Thyroid gland (tissue), 4 donors: ENCODE results near the gene TKFC. TPM values are rescaled to one million over a fixed set of nuclear protein-coding genes. Genes with fewer than 3 reads are reported as not detected.

Experiments
- DNase-seq, 2 donors: peaks; one replicate each; pipeline ENCODE4 v3.0.0-alpha.2; 2019
- H3K27ac ChIP-seq, 3 donors: fragments of 200-600 bp; sonication (generic); 1 replicate in 2 of 3; 2 replicates in 1 of 3; pipeline ENCODE4 v1.5.1; 2016 to 2019; ENCODE audit warnings: mild to moderate bottlenecking in 1 of 3, moderate library complexity in 1 of 3
- H3K27me3 ChIP-seq: fragments of 200-600 bp; sonication (generic); one replicate; pipeline ENCODE4 v1.5.1; 2019
- H3K36me3 ChIP-seq, 2 donors: fragments of 200-600 bp; sonication (generic); one replicate each; pipeline ENCODE4 v1.5.1; 2016 to 2019
- H3K4me1 ChIP-seq, 2 donors: fragments of 200-600 bp; sonication (generic); one replicate each; pipeline ENCODE4 v1.5.1; 2017 to 2019
- H3K4me3 ChIP-seq, 3 donors: fragments of 200-600 bp; sonication (generic); replicated peaks in 1 of 3; 1 replicate in 2 of 3; 2 replicates in 1 of 3; pipeline ENCODE4 v1.5.1; 2016; ENCODE audit warnings: mild to moderate bottlenecking in 1 of 3
- H3K9me3 ChIP-seq: fragments of 200-600 bp; sonication (generic); one replicate; pipeline ENCODE4 v1.5.1; 2017
- POLR2A ChIP-seq, 2 donors: fragments of 450-650 bp; IDR thresholded peaks; one replicate each; pipeline ENCODE4 v1.6.1; 2017; ENCODE audit warnings: antibody characterized with exemption in 2 of 2, mild to moderate bottlenecking in 2 of 2, moderate library complexity in 1 of 2
- WGBS, 2 donors: methylation state at CpG; one replicate each; pipeline ENCODE4 v1.1.5; 2017; 5-methylcytosine and 5-hydroxymethylcytosine counted together
- intact Hi-C: fragments of 100-400 bp; cut with DNase I; formaldehyde crosslinking; loops from one replicate; pipeline ENCODE4 v1.15.1; 2023
- total RNA-seq, 4 donors: library from RNA; depleted of rRNA; stranded (reverse); fragments of >200 nt; gene quantifications; one replicate each; pipeline ENCODE4 v1.2.3, GENCODE V29; 2016
- TF ChIP-seq, protein P1 (sequence below), 6 experiments: fragments of 200-600 bp in 3 of 6; fragments of 450-650 bp in 3 of 6; sonication (generic) in 3 of 6; IDR thresholded peaks; one replicate each; pipeline ENCODE4 v1.5.1; 2016 to 2019; ENCODE audit warnings: antibody characterized with exemption in 6 of 6, mild to moderate bottlenecking in 2 of 6, inconsistent platforms in 1 of 6, moderate library complexity in 1 of 6

Gene TKFC
- total RNA-seq, 4 donors from 2014 or later: 27.0 to 62.8 (median 43.6) TPM

DNA sequence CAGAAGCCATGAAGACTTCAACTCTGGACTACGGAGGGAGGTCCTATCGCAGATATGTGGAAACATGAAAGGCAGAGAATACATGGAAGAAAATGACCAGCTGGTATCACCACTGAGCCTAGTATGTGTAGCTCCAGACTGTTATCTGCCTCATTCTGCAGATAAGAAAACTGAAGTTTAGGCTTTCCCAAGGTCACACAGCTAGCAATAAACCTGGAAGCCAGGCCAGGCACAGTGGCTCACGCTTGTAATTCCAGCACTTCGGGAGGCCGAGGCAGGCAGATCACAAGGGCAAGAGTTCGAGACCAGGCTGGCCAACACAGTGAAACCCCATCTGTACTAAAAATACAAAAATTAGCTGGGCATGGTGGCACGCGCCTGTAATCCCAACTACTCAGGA lies 22.3 kb upstream of the TKFC start:
- H3K36me3 ChIP-seq: peaks cover 82 to 96% of the 10 kb centered on the region in 2 donors
- 95 to 96% methylated on average over 8 of the region's 8 CpGs for WGBS, 2 donors
- no peak for TF ChIP-seq POLR2A (IDR thresholded peaks at IDR 0.05)
- TF ChIP-seq, protein P1, sequence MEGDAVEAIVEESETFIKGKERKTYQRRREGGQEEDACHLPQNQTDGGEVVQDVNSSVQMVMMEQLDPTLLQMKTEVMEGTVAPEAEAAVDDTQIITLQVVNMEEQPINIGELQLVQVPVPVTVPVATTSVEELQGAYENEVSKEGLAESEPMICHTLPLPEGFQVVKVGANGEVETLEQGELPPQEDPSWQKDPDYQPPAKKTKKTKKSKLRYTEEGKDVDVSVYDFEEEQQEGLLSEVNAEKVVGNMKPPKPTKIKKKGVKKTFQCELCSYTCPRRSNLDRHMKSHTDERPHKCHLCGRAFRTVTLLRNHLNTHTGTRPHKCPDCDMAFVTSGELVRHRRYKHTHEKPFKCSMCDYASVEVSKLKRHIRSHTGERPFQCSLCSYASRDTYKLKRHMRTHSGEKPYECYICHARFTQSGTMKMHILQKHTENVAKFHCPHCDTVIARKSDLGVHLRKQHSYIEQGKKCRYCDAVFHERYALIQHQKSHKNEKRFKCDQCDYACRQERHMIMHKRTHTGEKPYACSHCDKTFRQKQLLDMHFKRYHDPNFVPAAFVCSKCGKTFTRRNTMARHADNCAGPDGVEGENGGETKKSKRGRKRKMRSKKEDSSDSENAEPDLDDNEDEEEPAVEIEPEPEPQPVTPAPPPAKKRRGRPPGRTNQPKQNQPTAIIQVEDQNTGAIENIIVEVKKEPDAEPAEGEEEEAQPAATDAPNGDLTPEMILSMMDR (IDR thresholded peaks at IDR 0.05): no peak

DNA sequence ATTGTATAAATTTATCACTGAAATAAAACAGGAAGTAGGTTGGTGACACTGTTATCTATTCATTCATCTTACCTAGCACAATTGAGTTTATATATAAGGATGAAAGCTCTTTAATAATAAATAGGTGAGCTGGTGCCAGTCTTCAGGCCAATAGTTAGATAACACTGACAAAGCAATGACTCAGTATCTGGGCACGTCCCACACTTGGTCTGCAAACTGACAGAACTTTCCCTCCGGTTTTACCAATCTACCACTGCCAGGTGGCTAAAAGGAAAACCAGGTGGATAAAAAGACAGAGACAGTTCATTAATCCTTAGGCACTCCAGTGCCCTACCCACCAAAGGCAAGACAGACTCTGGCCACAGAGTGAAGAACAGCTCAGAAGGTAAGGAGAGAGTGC lies 17.8 kb upstream of the TKFC start:
- TF ChIP-seq, protein P1 (IDR thresholded peaks at IDR 0.05): no peak
- TF ChIP-seq POLR2A (IDR thresholded peaks at IDR 0.05): no peak
- WGBS, 2 donors: 90 to 93% methylated on average over 2 of the region's 2 CpGs
- Histone ChIP-seq H3K27ac (no peak overlapping the region), H3K36me3 (peaks cover 76 to 80% of the 10 kb centered on the region in 2 donors), H3K27me3 (no peaks in the 10 kb centered on the region), H3K4me3 (no peak overlapping the region), H3K4me1 (no peaks in the 10 kb centered on the region), H3K9me3 (no peaks in the 10 kb centered on the region)
- intact Hi-C loops: no loop called here
- DNase-seq: no peak

More for the DNA sequence above, 22.3 kb upstream of the TKFC start:
- no peak overlapping the region for H3K4me3 ChIP-seq
- H3K27ac ChIP-seq: no peak overlapping the region
- no peaks in the 10 kb centered on the region for H3K27me3 ChIP-seq
- H3K4me1 ChIP-seq: no peaks in the 10 kb centered on the region
- no peaks in the 10 kb centered on the region for H3K9me3 ChIP-seq
- no peak for DNase-seq
- intact Hi-C loops: no loop called here

GRCh38 chr11:61325649-61326414 lies 7.2 kb upstream of the TKFC start:
- H3K27ac ChIP-seq: no peak overlapping the region
- 80 to 94% methylated on average over 2 of the region's 2 CpGs for WGBS, 2 donors
- H3K27me3 ChIP-seq: no peaks in the 10 kb centered on the region
- peak; percentile 58 to 65 for DNase-seq
- peaks cover 40 to 75% of the 10 kb centered on the region in 2 donors for H3K36me3 ChIP-seq
- H3K4me1 ChIP-seq: peaks cover 0 to 8% of the 10 kb centered on the region in 2 donors
- H3K9me3 ChIP-seq: no peaks in the 10 kb centered on the region
- intact Hi-C loops: no loop called here
- H3K4me3 ChIP-seq: no peak overlapping the region
- TF ChIP-seq, protein P1 (IDR thresholded peaks at IDR 0.05): no peak
- no peak for TF ChIP-seq POLR2A (IDR thresholded peaks at IDR 0.05)

GRCh38 chr11:61327669-61328071 lies 5.4 kb upstream of the TKFC start:
- no peak for DNase-seq
- Histone ChIP-seq H3K27me3 (no peaks in the 10 kb centered on the region), H3K27ac (no peak overlapping the region), H3K9me3 (no peaks in the 10 kb centered on the region), H3K4me3 (no peak overlapping the region), H3K36me3 (peaks cover 22 to 57% of the 10 kb centered on the region in 2 donors), H3K4me1 (peaks cover 12 to 21% of the 10 kb centered on the region in 2 donors)
- TF ChIP-seq, protein P1 (IDR thresholded peaks at IDR 0.05): no peak
- intact Hi-C loops: no loop called here

DNA sequence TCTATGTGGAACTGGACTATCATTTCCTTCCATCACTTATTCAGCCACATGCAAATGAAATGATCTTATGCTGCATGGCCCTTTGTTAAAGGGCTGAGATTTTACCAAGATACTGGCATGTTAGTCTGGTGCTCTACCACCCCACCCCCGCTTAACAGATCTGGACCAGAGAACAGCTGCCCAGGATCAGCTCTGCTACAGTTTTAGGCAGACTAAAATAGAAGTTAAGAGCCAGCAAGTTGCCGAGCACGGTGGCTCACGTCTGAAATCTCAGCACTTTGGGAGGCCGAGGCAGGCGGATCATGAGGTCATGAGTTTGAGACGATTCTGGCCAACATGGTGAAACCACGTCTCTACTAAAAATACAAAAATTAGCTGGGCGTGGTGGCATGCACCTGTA lies 4.7 kb upstream of the TKFC start:
- intact Hi-C loops: no loop called here
- peaks cover 12 to 21% of the 10 kb centered on the region in 2 donors for H3K4me1 ChIP-seq
- H3K27me3 ChIP-seq: no peaks in the 10 kb centered on the region
- 92 to 96% methylated on average over 9 of the region's 9 CpGs for WGBS, 2 donors
- DNase-seq: no peak
- H3K9me3 ChIP-seq: no peaks in the 10 kb centered on the region
- TF ChIP-seq POLR2A (IDR thresholded peaks at IDR 0.05): no peak
- TF ChIP-seq, protein P1 (IDR thresholded peaks at IDR 0.05): no peak
- peaks cover 15 to 50% of the 10 kb centered on the region in 2 donors for H3K36me3 ChIP-seq
- no peak overlapping the region for H3K4me3 ChIP-seq
- no peak overlapping the region for H3K27ac ChIP-seq
